NCI-H1092 (cell line): ENCODE measurements around the gene DAPK1.

Experiments
- DNase-seq: peaks from one replicate; lab custom pipeline; 2025; lab: John Stamatoyannopoulos, UW

Gene DAPK1

DNA sequence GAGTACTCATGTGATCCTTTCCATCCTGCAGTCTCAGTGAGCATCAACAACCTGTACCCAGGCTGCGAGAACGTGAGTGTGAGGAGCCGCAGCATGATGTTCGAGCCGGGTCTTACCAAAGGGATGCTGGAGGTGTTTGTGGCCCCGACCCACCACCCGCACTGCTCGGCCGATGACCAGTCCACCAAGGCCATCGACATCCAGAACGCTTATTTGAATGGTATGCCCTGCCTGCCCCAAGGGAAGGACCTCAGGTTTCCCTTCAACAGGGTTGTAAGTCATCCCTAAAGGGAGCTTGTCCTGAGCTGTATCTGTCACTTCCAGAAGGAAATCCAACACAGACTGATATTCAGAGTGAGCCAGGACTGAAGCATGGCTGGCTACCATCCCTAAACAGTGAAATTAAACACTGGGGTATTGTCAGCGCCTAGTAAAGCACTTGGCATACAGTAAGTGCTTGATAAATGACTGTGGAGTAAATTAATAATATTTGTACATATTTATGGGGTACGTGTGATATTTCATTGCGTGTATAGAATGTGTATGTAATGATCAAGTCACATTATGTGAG is 188.9 kb downstream of the DAPK1 start:
- no peak for DNase-seq

DNA sequence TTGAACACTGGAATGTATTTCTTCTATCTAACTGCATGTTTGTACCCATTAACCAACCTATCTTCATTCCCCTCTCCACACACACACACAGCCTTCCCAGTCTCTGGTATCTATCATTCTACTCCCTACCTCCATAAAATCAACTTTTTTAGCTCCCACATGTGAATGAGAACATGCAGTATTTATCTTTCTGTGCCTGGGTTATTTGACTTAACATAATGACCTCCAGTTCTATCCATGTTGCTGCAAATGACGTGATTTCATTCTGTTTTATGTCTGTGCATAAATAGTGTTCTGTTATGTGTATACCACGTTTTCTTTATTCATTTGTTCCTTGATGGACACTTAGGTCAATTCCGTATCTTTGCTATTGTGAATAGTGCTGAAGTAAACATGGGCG is 189.5 kb downstream of the DAPK1 start:
- DNase-seq: no peak

DNA sequence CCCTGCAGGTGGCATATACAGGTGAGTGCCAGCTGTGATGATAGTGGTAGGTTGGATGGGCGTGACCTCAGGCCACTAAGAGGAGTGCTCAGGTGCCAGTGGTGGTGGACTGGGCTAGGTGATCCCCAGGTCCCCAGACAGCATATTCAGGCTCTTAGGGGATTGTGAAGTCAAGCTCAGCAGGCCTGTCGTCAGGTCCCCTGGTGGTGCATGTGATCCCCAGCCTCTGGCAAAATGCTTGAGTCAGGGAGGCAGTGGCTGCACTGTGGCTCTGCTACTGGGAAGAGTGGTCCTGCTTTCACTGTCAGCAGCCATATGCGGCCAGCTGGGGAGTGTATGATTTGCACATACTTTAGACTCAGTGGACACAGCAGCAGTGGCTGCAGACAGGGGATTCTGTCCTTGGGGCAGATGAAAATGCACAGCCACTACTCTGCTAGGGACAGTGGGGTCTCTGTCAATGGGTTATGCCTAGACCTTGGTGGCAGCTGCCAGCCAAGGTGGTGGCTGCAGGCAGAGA is 196.6 kb downstream of the DAPK1 start:
- DNase-seq: no peak

DNA sequence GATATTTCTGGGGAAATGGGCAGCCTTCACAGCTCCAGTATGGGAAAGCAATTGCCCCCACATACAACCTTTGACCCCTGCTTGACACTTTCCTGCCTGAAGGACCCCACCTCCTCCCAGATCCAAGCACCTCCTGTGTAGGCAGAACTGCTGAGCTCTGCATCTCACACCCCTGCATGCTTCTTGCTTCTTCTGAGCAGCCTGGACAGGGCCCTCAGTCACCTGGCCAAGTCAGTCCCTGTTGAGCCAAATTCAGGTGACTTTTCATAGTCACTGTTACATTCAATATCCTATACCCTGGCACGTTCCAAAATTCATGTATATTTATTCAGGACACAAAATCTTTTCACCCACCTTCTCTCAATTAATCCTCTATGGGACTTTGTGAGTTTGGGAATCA is 197.9 kb downstream of the DAPK1 start:
- no peak for DNase-seq

DNA sequence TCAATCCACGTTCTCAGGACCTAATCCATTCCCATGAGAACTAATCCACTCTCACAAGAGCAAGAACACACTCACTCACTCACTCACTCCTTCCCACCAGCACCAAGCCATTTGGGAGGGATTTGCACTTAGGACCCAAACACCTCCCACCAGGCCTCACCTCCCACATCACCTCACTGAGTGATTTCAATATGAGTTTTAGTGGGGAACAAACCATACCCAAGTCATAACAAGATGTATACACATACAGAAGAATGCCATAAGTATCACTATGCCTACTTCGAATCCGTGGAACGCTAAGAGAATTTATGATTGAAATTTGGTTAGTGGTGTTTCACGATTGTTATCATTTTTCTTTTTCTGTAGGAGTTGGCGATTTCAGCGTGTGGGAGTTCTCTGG is 199.0 kb downstream of the DAPK1 start:
- DNase-seq: no peak

DNA sequence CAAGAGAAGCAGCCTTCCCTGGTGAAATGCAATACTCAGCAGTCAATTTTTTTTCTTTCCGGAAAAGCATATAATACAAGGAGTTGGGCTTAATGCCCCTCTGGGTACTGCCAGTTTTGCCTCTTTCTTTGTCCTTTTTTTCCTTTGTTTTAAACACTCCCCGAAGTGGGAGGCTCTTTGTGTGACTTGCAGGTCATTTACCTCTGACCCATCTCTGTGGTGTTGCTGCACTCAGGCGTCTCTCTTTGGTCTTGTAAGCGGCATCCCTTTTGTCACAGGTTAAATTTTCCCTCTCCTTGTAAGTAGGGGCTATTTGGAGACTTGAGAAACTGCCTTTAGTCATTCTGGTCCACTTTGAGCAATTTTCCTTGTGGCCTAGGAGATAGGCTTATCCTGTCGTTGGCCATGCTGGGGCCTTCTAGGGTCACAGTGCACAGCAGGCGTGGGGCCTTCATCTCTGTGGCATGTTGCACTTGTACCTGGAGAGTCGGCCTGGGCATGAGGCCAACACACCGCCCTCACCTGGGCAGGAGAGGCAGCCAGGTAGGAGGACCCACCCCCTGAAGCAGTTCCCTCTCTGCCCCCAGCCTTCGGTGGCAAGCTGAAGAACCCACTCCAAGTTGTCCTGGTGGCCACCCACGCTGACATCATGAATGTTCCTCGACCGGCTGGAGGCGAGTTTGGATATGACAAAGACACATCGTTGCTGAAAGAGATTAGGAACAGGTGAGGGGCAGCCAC is 200.6 kb downstream of the DAPK1 start:
- DNase-seq: no peak

DNA sequence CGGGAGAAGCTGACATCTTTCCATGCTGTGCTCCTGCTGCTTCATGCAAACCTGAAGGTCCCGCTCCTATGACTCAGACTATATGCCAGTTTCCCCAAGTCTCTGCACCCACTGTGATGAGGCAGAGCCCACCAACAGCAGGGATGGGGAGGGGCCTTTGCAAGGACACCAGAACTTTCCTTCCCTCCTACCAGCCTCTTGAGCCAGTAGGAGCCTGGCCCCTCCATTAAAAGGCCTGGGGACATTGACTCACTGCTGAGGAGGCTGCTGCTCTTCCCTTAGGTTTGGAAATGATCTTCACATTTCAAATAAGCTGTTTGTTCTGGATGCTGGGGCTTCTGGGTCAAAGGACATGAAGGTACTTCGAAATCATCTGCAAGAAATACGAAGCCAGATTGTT is 202.2 kb downstream of the DAPK1 start:
- DNase-seq: no peak

DNA sequence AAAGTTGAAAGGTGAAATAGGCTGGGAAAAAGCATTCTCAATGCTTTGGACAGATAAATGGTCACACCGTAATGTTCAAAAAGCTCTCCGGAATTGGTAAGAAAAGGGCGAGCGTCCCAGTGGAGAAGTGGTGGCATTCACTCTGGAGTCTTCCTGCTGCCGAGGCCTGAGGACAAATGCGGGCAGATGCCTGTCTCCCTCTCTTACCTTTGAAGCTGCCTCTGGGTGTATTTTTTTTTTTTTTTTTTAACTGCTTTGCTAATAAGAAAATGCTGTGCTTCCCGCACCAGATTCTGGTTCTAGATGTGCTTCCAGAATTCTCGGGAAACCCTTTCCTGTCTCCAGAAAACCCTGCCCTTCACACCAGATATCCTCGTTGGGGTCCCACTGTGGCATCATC is 203.8 kb downstream of the DAPK1 start:
- DNase-seq: no peak

DNA sequence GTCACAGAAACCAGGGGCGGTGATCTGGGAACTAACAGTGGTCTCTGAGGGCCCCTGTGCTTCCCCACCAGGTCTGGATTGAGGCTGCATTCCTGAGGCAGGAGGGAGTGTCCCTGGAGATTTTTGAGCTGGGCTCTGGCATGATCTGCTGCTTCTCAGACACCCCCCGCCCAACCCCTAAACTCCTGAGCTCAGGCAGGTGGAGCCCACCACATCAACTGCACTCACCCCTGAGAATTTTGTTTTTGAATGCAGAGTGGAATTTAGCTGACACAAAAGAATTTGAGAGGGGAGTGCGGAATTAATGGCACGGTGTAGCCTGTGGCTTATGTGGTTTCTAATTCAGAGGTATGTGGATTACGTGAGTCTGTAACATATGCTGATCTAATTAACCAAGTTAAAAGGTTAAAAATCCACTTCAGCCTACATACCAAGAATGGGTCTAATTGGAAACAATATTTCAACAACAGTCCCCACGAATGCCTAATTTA is 204.3 kb downstream of the DAPK1 start:
- DNase-seq: no peak

DNA sequence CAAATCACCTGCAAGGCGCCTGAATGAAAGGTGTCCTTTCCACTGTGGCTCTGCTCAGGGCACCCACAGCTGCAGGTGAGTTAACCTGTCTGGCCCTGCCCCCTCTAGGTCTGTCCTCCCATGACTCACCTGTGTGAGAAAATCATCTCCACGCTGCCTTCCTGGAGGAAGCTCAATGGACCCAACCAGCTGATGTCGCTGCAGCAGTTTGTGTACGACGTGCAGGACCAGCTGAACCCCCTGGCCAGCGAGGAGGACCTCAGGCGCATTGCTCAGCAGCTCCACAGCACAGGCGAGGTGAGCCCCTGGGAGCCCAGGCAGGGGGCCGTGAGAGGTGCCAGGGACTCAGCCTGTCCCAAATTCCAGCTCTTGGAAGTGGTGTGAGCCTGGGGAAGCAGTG is 205.3 kb downstream of the DAPK1 start:
- DNase-seq: no peak

DNA sequence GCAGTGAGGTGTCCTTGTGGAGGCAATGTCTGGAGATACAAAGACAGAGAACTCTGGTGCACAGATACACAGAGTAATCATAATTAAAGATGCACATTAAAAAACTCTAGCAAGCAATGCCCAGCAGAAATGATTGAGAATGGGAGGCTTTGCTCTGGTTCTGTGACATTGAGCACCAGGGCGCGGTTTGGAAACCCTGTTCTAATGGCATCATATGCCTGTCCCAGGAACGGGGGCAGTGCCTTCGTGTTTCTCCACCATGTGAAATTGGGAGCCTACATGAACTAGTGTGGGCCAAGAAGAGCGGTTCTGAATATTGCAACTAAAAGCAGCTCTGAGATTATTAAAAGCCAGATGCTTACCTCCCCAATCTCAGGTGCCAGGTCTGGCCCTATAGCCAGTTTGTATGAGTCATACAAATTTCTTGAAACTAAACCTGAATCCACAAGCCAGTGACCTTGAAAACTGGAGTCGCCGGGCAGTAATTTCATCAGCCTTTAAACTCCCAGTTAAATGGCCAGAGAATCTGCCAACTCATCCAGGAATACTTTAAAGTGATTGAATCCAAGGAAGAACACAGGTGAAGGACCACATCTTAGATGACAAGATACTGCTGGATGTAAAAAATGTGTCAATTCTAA is 206.1 kb downstream of the DAPK1 start:
- DNase-seq: no peak

DNA sequence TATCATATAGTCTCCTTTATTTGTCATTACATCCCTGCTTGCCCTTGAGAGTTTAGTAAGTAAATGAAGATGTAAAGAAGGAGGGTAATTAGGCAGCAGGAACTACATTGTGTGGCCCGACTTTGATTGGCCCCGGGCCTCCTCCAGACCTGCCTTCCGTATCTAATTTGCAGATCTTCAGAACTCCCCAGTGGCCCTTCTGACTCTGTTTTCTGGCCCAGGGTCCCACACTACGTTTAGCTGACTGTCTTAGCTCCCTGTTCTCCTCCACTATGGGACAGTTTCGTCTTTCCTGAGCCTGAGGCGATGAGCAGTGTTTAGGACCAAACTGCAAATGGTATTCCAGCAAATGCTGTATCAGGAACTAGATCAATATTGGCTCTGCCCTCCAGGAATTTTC is 206.7 kb downstream of the DAPK1 start:
- DNase-seq: no peak

DNA sequence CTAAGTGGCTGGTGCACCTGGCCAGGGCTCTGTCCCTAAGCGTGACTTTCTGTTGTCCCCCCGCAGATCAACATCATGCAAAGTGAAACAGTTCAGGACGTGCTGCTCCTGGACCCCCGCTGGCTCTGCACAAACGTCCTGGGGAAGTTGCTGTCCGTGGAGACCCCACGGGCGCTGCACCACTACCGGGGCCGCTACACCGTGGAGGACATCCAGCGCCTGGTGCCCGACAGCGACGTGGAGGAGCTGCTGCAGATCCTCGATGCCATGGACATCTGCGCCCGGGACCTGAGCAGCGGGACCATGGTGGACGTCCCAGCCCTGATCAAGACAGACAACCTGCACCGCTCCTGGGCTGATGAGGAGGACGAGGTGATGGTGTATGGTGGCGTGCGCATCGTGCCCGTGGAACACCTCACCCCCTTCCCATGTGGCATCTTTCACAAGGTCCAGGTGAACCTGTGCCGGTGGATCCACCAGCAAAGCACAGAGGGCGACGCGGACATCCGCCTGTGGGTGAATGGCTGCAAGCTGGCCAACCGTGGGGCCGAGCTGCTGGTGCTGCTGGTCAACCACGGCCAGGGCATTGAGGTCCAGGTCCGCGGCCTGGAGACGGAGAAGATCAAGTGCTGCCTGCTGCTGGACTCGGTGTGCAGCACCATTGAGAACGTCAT is 208.5 kb downstream of the DAPK1 start:
- DNase-seq: no peak

DNA sequence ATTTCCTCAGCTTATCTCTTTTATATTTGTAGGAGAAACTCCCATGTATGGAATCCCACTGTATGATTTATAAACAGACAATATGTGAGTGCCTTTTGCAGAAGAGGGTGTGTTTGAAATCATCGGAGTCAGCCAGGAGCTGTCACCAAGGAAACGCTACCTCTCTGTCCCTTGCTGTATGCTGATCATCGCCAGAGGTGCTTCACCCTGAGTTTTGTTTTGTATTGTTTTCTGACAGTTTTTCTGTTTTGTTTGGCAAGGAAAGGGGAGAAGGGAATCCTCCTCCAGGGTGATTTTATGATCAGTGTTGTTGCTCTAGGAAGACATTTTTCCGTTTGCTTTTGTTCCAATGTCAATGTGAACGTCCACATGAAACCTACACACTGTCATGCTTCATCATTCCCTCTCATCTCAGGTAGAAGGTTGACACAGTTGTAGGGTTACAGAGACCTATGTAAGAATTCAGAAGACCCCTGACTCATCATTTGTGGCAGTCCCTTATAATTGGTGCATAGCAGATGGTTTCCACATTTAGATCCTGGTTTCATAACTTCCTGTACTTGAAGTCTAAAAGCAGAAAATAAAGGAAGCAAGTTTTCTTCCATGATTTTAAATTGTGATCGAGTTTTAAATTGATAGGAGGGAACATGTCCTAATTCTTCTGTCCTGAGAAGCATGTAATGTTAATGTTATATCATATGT is 210.3 kb downstream of the DAPK1 start:
- DNase-seq: no peak

DNA sequence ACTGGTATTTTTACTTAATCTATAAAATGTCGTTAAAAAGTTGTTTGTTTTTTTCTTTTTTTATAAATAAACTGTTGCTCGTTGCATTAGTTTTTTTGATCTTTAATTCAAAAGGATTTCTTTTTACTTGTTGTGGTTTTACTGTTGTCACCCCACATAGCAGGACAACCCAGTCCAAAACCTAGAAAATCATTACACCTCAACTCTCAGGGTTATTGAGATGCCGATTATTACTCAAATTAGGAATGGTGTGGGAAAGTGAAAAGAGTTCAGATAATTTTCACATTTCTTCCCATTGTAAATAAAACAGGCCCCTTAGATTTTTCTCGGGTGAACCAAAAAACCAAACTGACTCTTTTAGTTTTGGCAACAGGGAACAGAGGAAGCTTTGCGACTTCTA is 210.9 kb downstream of the DAPK1 start:
- DNase-seq: no peak

DNA sequence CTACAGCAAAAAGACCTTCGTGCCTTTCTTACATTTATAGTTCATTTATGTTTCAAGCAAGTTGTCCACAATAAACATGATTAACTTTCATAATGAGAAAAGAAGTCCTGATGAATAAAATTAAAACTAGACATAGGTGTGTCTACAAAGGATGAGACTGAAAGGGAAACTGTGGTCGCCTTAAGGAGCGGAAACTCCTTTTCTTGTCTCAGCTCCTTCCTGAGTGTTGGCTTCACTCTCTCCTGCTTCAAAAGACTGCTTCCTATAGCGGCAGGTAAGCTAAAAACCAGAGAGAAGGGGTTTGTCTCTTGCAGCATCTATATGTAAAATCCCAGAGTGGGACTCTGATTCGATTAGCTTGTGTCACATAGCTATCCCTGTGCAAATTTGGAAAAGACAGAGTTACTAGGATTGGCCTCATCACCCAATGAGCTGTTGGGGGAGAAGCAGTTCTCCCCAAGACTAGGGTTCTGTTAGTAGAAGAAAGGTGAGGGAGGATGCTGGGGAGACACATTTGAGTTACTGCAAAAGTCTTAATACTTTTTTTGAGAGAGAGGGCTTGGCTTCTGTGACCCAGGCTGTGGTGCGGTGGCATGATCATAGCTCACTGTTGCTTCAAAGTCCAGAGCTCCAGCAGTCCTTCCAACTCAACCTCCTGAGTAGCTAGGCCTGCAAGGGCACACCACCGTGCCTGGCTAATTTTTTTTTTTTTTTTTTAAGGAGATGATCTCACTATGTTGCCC is 211.5 kb downstream of the DAPK1 start:
- DNase-seq: no peak

DNA sequence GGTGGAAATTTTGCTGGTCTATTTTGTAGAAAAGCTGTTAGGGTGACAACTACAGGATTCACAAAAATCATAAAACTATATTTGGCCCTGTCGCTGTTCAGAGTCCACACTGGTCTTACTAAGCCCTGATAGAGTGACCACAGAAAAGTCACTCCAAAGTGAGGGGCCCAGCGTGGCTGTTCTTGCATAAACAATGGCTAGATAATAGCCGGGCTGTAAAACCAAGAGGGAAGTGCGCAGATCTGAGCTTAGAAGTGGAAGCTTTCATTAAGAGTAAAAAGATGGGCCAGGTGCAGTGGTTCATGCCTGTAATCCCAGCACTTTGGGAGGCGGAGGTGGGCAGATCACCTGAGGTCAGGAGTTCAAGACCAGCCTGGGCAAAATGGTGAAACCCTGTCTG is 212.8 kb downstream of the DAPK1 start:
- no peak for DNase-seq

DNA sequence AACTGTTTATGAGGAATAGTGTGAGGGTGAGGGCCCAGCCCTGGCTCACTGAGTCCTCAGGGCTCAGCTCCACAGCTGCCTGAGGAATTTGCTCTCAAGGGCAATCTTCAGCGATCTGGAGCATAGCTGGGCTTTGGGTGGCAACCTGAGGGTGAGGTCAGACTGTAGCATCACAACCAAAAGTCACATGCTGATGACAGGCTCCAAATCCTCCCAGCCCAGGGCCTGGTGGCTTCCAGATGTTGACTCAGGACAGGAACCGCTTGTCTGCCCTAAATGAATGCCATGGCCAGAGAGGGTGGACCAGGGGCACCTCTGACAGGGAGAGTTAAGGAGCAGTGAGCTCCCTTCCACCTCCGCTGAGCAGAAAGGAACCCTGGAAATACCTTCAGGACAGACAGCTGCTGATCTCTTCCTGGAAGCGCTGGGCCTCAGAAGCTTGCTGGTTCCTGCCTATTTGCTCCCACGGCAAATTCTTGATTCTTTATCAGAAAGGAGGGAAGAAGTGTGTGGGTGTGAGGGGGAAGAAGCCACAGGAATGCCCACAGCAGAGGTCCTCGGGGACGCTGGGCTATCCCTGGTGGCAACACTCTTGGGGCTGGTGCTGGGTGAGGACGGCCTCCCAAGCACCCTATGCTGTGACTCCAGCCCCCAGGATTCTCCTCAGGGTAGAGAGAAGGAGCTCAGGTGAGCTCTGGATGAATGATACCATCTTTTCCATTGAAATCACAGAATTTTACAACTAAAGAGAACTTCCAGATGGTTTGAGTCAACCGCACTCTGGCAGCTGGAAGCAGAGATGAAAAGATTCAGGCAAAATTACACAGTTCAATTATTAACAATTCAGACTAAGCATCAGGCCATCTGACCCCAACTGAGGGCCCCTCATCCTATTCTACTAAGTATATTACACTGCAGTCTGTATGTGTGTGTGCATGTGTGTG is 214.5 kb downstream of the DAPK1 start:
- no peak for DNase-seq

DNA sequence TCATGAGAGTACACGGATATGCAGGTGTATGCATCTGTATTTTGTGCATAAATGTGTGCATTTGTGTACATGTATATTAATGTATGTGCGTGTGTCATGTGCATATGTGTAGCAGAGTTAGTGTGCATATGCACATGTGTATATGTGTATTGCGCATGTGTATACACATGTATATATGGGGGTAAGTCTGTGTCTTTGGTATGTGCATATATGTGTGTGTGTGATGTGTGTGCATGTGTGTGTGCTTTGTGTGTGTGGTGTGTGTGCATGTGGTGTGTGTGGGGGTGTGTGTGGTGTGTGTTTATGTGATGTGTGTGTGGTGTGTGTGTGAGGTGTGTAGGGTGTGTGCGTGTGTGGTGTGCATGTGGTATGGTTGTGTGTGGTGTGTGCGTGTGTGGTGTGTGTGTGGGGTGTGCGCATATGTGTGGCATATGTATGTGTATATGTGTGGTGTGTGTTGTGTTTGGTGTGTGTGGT is 215.2 kb downstream of the DAPK1 start:
- no peak for DNase-seq
